ENCODE results near the gene CLSTN1. TPM values are rescaled to one million over a fixed set of nuclear protein-coding genes. Genes with fewer than 3 reads are reported as not detected.
A peak's percentile ranks its signal among the peaks of the same experiment; 100 is the strongest.

Gene CLSTN1
- total RNA-seq, 1 donor from 2014 or later = 181 TPM

- peaks cover 15% of the 10 kb centered on the region for H3K4me1 Mint-ChIP-seq (ENCODE audit: low read depth, unreplicated experiment)
- peaks cover 2% of the 10 kb centered on the region for H3K9me3 Mint-ChIP-seq (ENCODE audit: unreplicated experiment)
- H3K27ac Mint-ChIP-seq (ENCODE audit: unreplicated experiment) = peak overlapping the region; percentile 58
- H2AFZ ChIP-seq (ENCODE audit: low read depth, low read length) = no peak overlapping the region
- FAIRE-seq = no peak
- H3K4me1 ChIP-seq (ENCODE audit: insufficient read depth, low read length) = peaks cover 19% of the 10 kb centered on the region
- H3K4me3 Mint-ChIP-seq (ENCODE audit: unreplicated experiment) = no peak overlapping the region
- no peaks in the 10 kb centered on the region for H3K9me3 ChIP-seq (ENCODE audit: insufficient read depth, low read depth, low read length)
- no peak overlapping the region for H3K9ac ChIP-seq (ENCODE audit: low read length)
- peaks cover 11% of the 10 kb centered on the region for H3K36me3 Mint-ChIP-seq (ENCODE audit: low read depth, unreplicated experiment)
- H3K4me2 ChIP-seq (ENCODE audit: low read length) = peak overlapping the region; percentile 59
- H3K79me2 ChIP-seq (ENCODE audit: insufficient read depth, low read length) = peaks cover 31% of the 10 kb centered on the region
- H3K4me3 ChIP-seq (ENCODE audit: insufficient read depth, low read depth, low read length) = no peak overlapping the region
- peak; percentile 61 for DNase-seq (ENCODE audit: low read depth)
- no peaks in the 10 kb centered on the region for H3K27me3 Mint-ChIP-seq (ENCODE audit: low read depth, unreplicated experiment)
- TF ChIP-seq CTCF (IDR thresholded peaks at IDR 0.05; ENCODE audit: insufficient read depth, low read depth, low read length) (no peak), EZH2 (IDR thresholded peaks at IDR 0.05; ENCODE audit: insufficient read depth, low read length) (no peak)
- peak overlapping the region; percentile 17 for H3K27ac ChIP-seq (ENCODE audit: low read depth, low read length)
- no peaks in the 10 kb centered on the region for H4K20me1 ChIP-seq (ENCODE audit: insufficient read depth, low read length)
- no peaks in the 10 kb centered on the region for H3K27me3 ChIP-seq (ENCODE audit: insufficient read depth, low read length)
- peaks cover 3% of the 10 kb centered on the region for H3K36me3 ChIP-seq (ENCODE audit: insufficient read depth, low read length)
These were observed 118.2 kb downstream of the CLSTN1 start for GRCh38 chr1:9705337-9706093.

- Histone ChIP-seq H2AFZ (ENCODE audit: low read depth, low read length) (no peak overlapping the region), H3K4me1 (ENCODE audit: insufficient read depth, low read length) (peaks cover 23% of the 10 kb centered on the region), H3K27ac (ENCODE audit: low read depth, low read length) (no peak overlapping the region), H3K4me2 (ENCODE audit: low read length) (no peak overlapping the region), H4K20me1 (ENCODE audit: insufficient read depth, low read length) (no peaks in the 10 kb centered on the region), H3K4me3 (ENCODE audit: insufficient read depth, low read depth, low read length) (no peak overlapping the region), H3K79me2 (ENCODE audit: insufficient read depth, low read length) (peaks cover 36% of the 10 kb centered on the region), H3K27me3 (ENCODE audit: insufficient read depth, low read length) (no peaks in the 10 kb centered on the region), H3K9me3 (ENCODE audit: insufficient read depth, low read depth, low read length) (no peaks in the 10 kb centered on the region), H3K9ac (ENCODE audit: low read length) (no peak overlapping the region), H3K36me3 (ENCODE audit: insufficient read depth, low read length) (no peaks in the 10 kb centered on the region)
- Mint-ChIP-seq H3K36me3 (ENCODE audit: low read depth, unreplicated experiment) (peaks cover 11% of the 10 kb centered on the region), H3K4me1 (ENCODE audit: low read depth, unreplicated experiment) (peaks cover 28% of the 10 kb centered on the region), H3K27me3 (ENCODE audit: low read depth, unreplicated experiment) (no peaks in the 10 kb centered on the region), H3K4me3 (ENCODE audit: unreplicated experiment) (no peak overlapping the region), H3K9me3 (ENCODE audit: unreplicated experiment) (peaks cover 2% of the 10 kb centered on the region), H3K27ac (ENCODE audit: unreplicated experiment) (no peak overlapping the region)
- DNase-seq (ENCODE audit: low read depth) = no peak
- no peak for FAIRE-seq
- no peak for TF ChIP-seq EZH2 (IDR thresholded peaks at IDR 0.05; ENCODE audit: insufficient read depth, low read length)
- TF ChIP-seq CTCF (IDR thresholded peaks at IDR 0.05; ENCODE audit: insufficient read depth, low read depth, low read length) = no peak
These were observed 120.1 kb downstream of the CLSTN1 start for GRCh38 chr1:9703681-9704080.

GRCh38 chr1:9703165-9703509 lies 120.6 kb downstream of the CLSTN1 start:
- H3K4me1 ChIP-seq (ENCODE audit: insufficient read depth, low read length) = peaks cover 23% of the 10 kb centered on the region
- no peak overlapping the region for H3K27ac ChIP-seq (ENCODE audit: low read depth, low read length)
- no peak for TF ChIP-seq CTCF (IDR thresholded peaks at IDR 0.05; ENCODE audit: insufficient read depth, low read depth, low read length)
- no peak for TF ChIP-seq EZH2 (IDR thresholded peaks at IDR 0.05; ENCODE audit: insufficient read depth, low read length)
- no peak overlapping the region for H2AFZ ChIP-seq (ENCODE audit: low read depth, low read length)
- Mint-ChIP-seq H3K4me3 (ENCODE audit: unreplicated experiment) (no peak overlapping the region), H3K4me1 (ENCODE audit: low read depth, unreplicated experiment) (peaks cover 30% of the 10 kb centered on the region), H3K36me3 (ENCODE audit: low read depth, unreplicated experiment) (peaks cover 11% of the 10 kb centered on the region), H3K9me3 (ENCODE audit: unreplicated experiment) (peaks cover 2% of the 10 kb centered on the region), H3K27me3 (ENCODE audit: low read depth, unreplicated experiment) (no peaks in the 10 kb centered on the region), H3K27ac (ENCODE audit: unreplicated experiment) (no peak overlapping the region)
- H3K36me3 ChIP-seq (ENCODE audit: insufficient read depth, low read length) = no peaks in the 10 kb centered on the region
- H3K79me2 ChIP-seq (ENCODE audit: insufficient read depth, low read length) = peaks cover 38% of the 10 kb centered on the region
- no peak overlapping the region for H3K4me3 ChIP-seq (ENCODE audit: insufficient read depth, low read depth, low read length)
- H3K9ac ChIP-seq (ENCODE audit: low read length) = no peak overlapping the region
- no peak for FAIRE-seq
- no peaks in the 10 kb centered on the region for H3K27me3 ChIP-seq (ENCODE audit: insufficient read depth, low read length)
- H3K4me2 ChIP-seq (ENCODE audit: low read length) = no peak overlapping the region
- no peak for DNase-seq (ENCODE audit: low read depth)
- no peaks in the 10 kb centered on the region for H4K20me1 ChIP-seq (ENCODE audit: insufficient read depth, low read length)
- no peaks in the 10 kb centered on the region for H3K9me3 ChIP-seq (ENCODE audit: insufficient read depth, low read depth, low read length)

Measured in astrocyte (in vitro differentiated cells and primary cell).